Karpas-422 (cell line): ENCODE data around the gene BRSK2. TPM values are rescaled to one million over a fixed set of nuclear protein-coding genes. Genes with fewer than 3 reads are reported as not detected.

ENCODE experiments used
- DNase-seq: peaks from one replicate; pipeline ENCODE4 v3.0.0-alpha.2; 2015
- H2AFZ ChIP-seq: fragments of 200-600 bp; sonication (generic); 2 replicates; pipeline ENCODE4 v1.6.1; 2014; ENCODE audit warnings: antibody characterized with exemption, low read length, mixed read lengths
- H3K27ac ChIP-seq: fragments of 200-600 bp; sonication (generic); 2 replicates; pipeline ENCODE4 v1.5.1; 2014; ENCODE audit warnings: mild to moderate bottlenecking, low read length, moderate library complexity
- H3K27me3 ChIP-seq: fragments of 200-600 bp; sonication (generic); 2 replicates; pipeline ENCODE4 v1.6.1; 2014; ENCODE audit warnings: low read length, mixed read lengths
- H3K36me3 ChIP-seq: fragments of 200-600 bp; sonication (generic); 2 replicates; pipeline ENCODE4 v1.6.1; 2014; ENCODE audit warnings: low read length, mixed read lengths; ENCODE audit not compliant: insufficient read depth
- H3K4me1 ChIP-seq: fragments of 200-600 bp; sonication (generic); 2 replicates; pipeline ENCODE4 v1.6.1; 2014; ENCODE audit warnings: mild to moderate bottlenecking, low read length, mixed read lengths
- H3K4me2 ChIP-seq: fragments of 200-600 bp; sonication (generic); 2 replicates; pipeline ENCODE4 v1.6.1; 2014; ENCODE audit warnings: low read length, low read depth, mild to moderate bottlenecking; ENCODE audit not compliant: poor library complexity, severe bottlenecking
- H3K4me3 ChIP-seq: fragments of 200-600 bp; sonication (generic); 2 replicates; pipeline ENCODE4 v1.5.1; 2014; ENCODE audit warnings: mild to moderate bottlenecking, antibody characterized with exemption, low read length, mixed read lengths
- H3K79me2 ChIP-seq: fragments of 200-600 bp; sonication (generic); 2 replicates; pipeline ENCODE4 v1.6.1; 2014; ENCODE audit warnings: mild to moderate bottlenecking, low read length, mixed read lengths
- H3K9ac ChIP-seq: fragments of 200-600 bp; sonication (generic); 2 replicates; pipeline ENCODE4 v1.6.0; 2014; ENCODE audit warnings: low read length
- H3K9me2 ChIP-seq: fragments of 200-600 bp; sonication (generic), shearing (Covaris generic); replicated peaks from 2 replicates; pipeline ENCODE4 v1.6.0; 2014; ENCODE audit warnings: mild to moderate bottlenecking, low read length, moderate library complexity; ENCODE audit not compliant: insufficient read depth
- H3K9me3 ChIP-seq: fragments of 300-700, 200-600 bp; sonication (generic); 2 replicates; pipeline ENCODE4 v1.6.1; 2014; ENCODE audit warnings: low read length, mixed read lengths
- H4K20me1 ChIP-seq: fragments of 200-600 bp; sonication (generic); 2 replicates; pipeline ENCODE4 v1.6.1; 2014; ENCODE audit warnings: mild to moderate bottlenecking, antibody characterized with exemption, low read length, low read depth; ENCODE audit not compliant: insufficient read depth
- total RNA-seq: library from RNA; depleted of rRNA; stranded (reverse); fragments of >200 nt; shearing (Covaris generic); gene quantifications from 2 replicates; pipeline ENCODE4 v1.2.3, GENCODE V29; 2014; ENCODE audit warnings: low replicate concordance

Gene BRSK2
- total RNA-seq, 1 experiment from 2014 or later: not detected

GRCh38 chr11:1369371-1370005 is 20.2 kb upstream of the BRSK2 start:
- H3K9ac ChIP-seq: no peak overlapping the region
- H4K20me1 ChIP-seq: no peaks in the 10 kb centered on the region
- no peaks in the 10 kb centered on the region for H3K9me2 ChIP-seq
- H3K27me3 ChIP-seq: no peaks in the 10 kb centered on the region
- no peaks in the 10 kb centered on the region for H3K79me2 ChIP-seq
- no peak overlapping the region for H3K4me2 ChIP-seq
- DNase-seq: no peak
- no peak overlapping the region for H3K27ac ChIP-seq
- H3K4me1 ChIP-seq: no peaks in the 10 kb centered on the region
- no peak overlapping the region for H2AFZ ChIP-seq
- H3K4me3 ChIP-seq: no peak overlapping the region
- H3K9me3 ChIP-seq: no peaks in the 10 kb centered on the region
- H3K36me3 ChIP-seq: no peaks in the 10 kb centered on the region

DNA sequence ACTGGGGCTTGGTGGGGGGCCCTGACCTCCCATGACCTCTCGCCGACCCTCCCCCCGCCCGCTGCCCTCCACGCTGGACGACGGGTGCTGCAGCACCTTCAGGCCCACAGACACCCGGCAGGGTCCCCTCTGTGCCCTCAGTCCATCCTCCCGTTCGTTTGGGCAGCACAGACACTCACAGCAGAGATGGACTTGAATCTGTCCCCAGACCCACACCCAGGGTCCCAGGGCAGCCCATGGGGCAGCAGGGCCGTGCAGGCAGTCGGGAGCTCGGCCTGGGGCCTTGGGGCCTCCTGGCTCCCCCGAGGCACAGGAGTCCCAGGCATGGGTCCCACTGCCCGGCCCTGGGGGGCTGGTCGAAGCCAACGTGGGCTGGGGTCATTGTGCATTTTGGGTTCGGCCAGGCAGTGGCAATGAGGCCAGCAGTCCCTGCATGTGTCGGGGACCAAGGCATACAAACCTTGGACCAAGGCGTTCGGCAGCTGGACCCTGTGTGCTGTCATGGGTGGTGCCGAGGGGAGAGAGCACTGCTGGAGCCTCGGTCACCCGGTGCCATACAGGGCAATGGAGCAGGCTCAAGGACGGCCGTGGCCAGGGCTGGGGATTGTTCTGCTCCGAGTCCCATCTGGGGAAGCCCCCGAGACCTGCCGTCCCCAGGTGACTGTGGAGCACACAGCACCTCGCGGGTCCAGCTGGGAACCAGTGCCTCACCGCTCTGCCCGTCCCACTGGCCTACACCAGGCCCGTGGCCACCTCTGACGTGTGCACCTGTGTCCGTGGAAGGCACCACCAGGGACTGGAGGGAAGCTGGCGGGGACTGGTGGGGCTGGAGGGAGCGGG is 19.3 kb upstream of the BRSK2 start:
- no peaks in the 10 kb centered on the region for H3K9me3 ChIP-seq
- no peaks in the 10 kb centered on the region for H3K27me3 ChIP-seq
- H4K20me1 ChIP-seq: no peaks in the 10 kb centered on the region
- H3K4me1 ChIP-seq: no peaks in the 10 kb centered on the region
- no peak overlapping the region for H2AFZ ChIP-seq
- no peak for DNase-seq
- no peak overlapping the region for H3K9ac ChIP-seq
- H3K9me2 ChIP-seq: no peaks in the 10 kb centered on the region
- H3K79me2 ChIP-seq: no peaks in the 10 kb centered on the region
- no peak overlapping the region for H3K4me2 ChIP-seq
- H3K27ac ChIP-seq: no peak overlapping the region
- no peaks in the 10 kb centered on the region for H3K36me3 ChIP-seq
- no peak overlapping the region for H3K4me3 ChIP-seq

GRCh38 chr11:1371026-1371325 is 18.8 kb upstream of the BRSK2 start:
- Histone ChIP-seq H3K9ac (no peak overlapping the region), H3K27ac (no peak overlapping the region)

GRCh38 chr11:1371377-1371776 is 18.4 kb upstream of the BRSK2 start:
- Histone ChIP-seq H3K27me3 (no peaks in the 10 kb centered on the region), H3K9me2 (no peaks in the 10 kb centered on the region), H3K9me3 (no peaks in the 10 kb centered on the region), H3K79me2 (no peaks in the 10 kb centered on the region), H3K27ac (no peak overlapping the region), H3K36me3 (no peaks in the 10 kb centered on the region), H4K20me1 (no peaks in the 10 kb centered on the region), H3K4me3 (no peak overlapping the region), H2AFZ (no peak overlapping the region), H3K4me2 (no peak overlapping the region), H3K9ac (no peak overlapping the region), H3K4me1 (no peaks in the 10 kb centered on the region)
- no peak for DNase-seq

More at GRCh38 chr11:1371026-1371325, 18.8 kb upstream of the BRSK2 start:
- H3K4me1 ChIP-seq: no peaks in the 10 kb centered on the region
- H3K36me3 ChIP-seq: no peaks in the 10 kb centered on the region
- no peak for DNase-seq
- H3K9me3 ChIP-seq: no peaks in the 10 kb centered on the region
- H3K79me2 ChIP-seq: no peaks in the 10 kb centered on the region
- H3K4me3 ChIP-seq: no peak overlapping the region
- H3K27me3 ChIP-seq: no peaks in the 10 kb centered on the region
- no peak overlapping the region for H3K4me2 ChIP-seq
- H4K20me1 ChIP-seq: no peaks in the 10 kb centered on the region
- no peak overlapping the region for H2AFZ ChIP-seq
- no peaks in the 10 kb centered on the region for H3K9me2 ChIP-seq

- Histone ChIP-seq H3K79me2 (no peaks in the 10 kb centered on the region), H3K4me2 (no peak overlapping the region), H3K36me3 (no peaks in the 10 kb centered on the region), H3K4me3 (no peak overlapping the region), H3K9ac (no peak overlapping the region), H2AFZ (no peak overlapping the region), H3K9me2 (no peaks in the 10 kb centered on the region), H3K27ac (no peak overlapping the region), H3K27me3 (no peaks in the 10 kb centered on the region), H3K9me3 (no peaks in the 10 kb centered on the region), H3K4me1 (no peaks in the 10 kb centered on the region), H4K20me1 (no peaks in the 10 kb centered on the region)
- DNase-seq: no peak
These were observed 17.8 kb upstream of the BRSK2 start for GRCh38 chr11:1371836-1372465.

DNA sequence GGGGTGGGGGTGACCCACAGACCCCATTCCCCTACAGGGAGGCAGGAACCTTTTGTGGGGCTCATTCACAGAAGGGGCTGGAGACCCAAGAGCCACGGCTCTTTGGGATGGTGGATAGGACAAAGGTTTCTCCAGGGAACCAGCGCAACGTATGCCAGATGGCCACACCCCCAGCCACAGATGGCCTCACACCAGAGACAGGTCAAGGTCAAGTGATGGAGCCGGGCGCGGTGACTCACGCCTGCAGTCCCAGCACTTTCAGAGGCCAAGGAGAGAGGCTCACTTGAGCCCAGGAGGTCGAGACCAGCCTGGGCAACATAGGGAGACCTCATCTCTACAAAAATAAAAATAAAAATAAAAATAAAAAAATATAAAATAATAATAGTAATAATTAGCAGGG is 17.1 kb upstream of the BRSK2 start:
- Histone ChIP-seq H3K27me3 (no peaks in the 10 kb centered on the region), H3K79me2 (no peaks in the 10 kb centered on the region), H2AFZ (no peak overlapping the region), H3K4me1 (no peaks in the 10 kb centered on the region), H3K9ac (no peak overlapping the region), H3K27ac (no peak overlapping the region), H4K20me1 (no peaks in the 10 kb centered on the region), H3K4me2 (no peak overlapping the region), H3K4me3 (no peak overlapping the region), H3K9me3 (no peaks in the 10 kb centered on the region), H3K36me3 (no peaks in the 10 kb centered on the region), H3K9me2 (no peaks in the 10 kb centered on the region)
- no peak for DNase-seq

GRCh38 chr11:1373536-1374214 is 16.1 kb upstream of the BRSK2 start:
- Histone ChIP-seq H3K79me2 (no peaks in the 10 kb centered on the region), H3K4me2 (no peak overlapping the region)

More at GRCh38 chr11:1373536-1374214, 16.1 kb upstream of the BRSK2 start:
- Histone ChIP-seq H3K27ac (no peak overlapping the region), H3K9ac (no peak overlapping the region), H3K9me3 (no peaks in the 10 kb centered on the region), H3K9me2 (no peaks in the 10 kb centered on the region), H3K36me3 (no peaks in the 10 kb centered on the region), H4K20me1 (no peaks in the 10 kb centered on the region), H3K4me3 (no peak overlapping the region), H2AFZ (no peak overlapping the region), H3K27me3 (no peaks in the 10 kb centered on the region), H3K4me1 (no peaks in the 10 kb centered on the region)
- DNase-seq: no peak
